Mucosa of stomach (tissue), 1 donor: ENCODE measurements around the gene CHERP.
"Not testable (repeated sequence)": the region's sequence is repeated elsewhere in the genome, so short reads cannot be mapped to it uniquely, and the experiment has no call there.

Experiments
- H3K27me3 ChIP-seq: one replicate; pipeline ENCODE4 v1.7.0; 2013; ENCODE audit warnings: mild to moderate bottlenecking, low read length; ENCODE audit not compliant: control insufficient read depth, insufficient read depth
- H3K36me3 ChIP-seq: one replicate; pipeline ENCODE4 v1.7.0; 2013; ENCODE audit warnings: low read length; ENCODE audit not compliant: control insufficient read depth, insufficient read depth
- H3K4me1 ChIP-seq: one replicate; pipeline ENCODE4 v1.7.0; 2013; ENCODE audit warnings: mild to moderate bottlenecking, low read length; ENCODE audit not compliant: control insufficient read depth, insufficient read depth
- H3K4me3 ChIP-seq: one replicate; pipeline ENCODE4 v1.7.0; 2013; ENCODE audit warnings: low read length
- H3K9ac ChIP-seq: one replicate; pipeline ENCODE4 v1.7.0; 2013; ENCODE audit warnings: mild to moderate bottlenecking, low read length, moderate library complexity
- H3K9me3 ChIP-seq: one replicate; pipeline ENCODE4 v1.7.0; 2013; ENCODE audit warnings: mild to moderate bottlenecking, low read length, moderate library complexity; ENCODE audit not compliant: control insufficient read depth
- donor health status: Pancreatic carcinoma.

Gene CHERP

DNA sequence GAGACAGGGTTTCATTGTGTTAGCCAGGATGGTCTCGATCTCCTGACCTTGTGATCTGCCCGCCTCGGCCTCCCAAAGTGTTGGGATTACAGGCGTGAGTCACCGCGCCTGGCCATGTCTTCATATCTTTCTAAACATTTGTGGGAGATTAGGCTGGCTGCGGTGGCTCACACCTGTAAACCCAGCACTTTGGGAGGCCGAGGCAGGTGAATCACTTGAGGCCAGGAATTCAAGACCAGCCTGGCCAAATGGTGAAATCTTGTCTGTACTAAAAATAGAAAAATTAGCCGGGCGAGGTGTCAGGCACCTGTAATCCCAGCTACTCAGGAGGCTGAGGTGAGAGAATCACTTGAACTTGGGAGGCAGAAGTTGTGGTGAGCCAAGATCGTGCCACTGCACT, 36.1 kb downstream of the CHERP start:
- H3K27me3 ChIP-seq, H3K9me3 ChIP-seq, H3K4me3 ChIP-seq, H3K36me3 ChIP-seq, H3K9ac ChIP-seq, H3K4me1 ChIP-seq: not testable (repeated sequence)

DNA sequence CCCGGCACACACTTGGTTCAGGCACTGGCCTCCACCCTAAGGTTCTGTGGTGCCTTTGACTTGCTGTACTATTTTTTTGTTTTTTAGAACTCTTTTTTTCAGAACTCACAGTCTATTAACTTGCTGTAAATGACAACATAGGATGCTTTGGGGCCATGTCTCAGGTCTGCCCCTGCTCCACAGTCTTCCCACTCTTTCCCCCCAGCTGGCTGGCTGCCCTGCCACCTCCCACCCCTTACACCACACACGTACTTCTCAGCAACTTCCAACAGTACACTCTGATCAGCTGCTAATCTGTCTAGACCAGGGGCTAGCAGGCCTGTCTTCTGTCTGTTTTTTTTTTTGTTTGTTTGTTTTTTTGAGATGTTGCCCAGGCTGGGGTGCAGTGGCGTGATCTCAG, 38.0 kb downstream of the CHERP start:
- H3K4me3 ChIP-seq, result no peak overlapping the region
- no peaks in the 10 kb centered on the region for H3K27me3 ChIP-seq
- H3K9ac ChIP-seq, result no peak overlapping the region
- H3K36me3 ChIP-seq, result no peaks in the 10 kb centered on the region
- no peaks in the 10 kb centered on the region for H3K4me1 ChIP-seq
- H3K9me3 ChIP-seq, result no peaks in the 10 kb centered on the region

DNA sequence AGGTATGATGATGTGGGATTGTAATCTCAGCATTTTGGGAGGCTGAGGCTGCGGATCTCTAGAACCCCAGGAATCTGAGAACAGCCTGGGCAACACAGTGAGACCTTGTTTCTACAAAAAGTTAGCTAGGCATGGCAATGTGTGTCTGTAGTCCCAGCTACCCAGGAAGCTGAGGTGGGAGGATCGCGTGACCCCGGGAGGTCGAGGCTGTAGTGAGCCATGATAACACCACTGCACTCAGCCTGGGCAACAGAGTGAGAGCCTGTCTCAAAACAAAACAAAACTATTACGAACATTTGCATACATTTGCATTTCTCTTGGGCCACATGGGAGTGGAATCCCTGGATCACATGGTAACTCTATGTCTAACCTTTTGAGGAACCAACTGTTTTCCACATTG, 44.4 kb downstream of the CHERP start:
- no peaks in the 10 kb centered on the region for H3K9me3 ChIP-seq
- H3K27me3 ChIP-seq, result no peaks in the 10 kb centered on the region
- H3K36me3 ChIP-seq, result no peaks in the 10 kb centered on the region
- no peak overlapping the region for H3K9ac ChIP-seq
- no peak overlapping the region for H3K4me3 ChIP-seq
- H3K4me1 ChIP-seq, result peaks cover 13% of the 10 kb centered on the region

DNA sequence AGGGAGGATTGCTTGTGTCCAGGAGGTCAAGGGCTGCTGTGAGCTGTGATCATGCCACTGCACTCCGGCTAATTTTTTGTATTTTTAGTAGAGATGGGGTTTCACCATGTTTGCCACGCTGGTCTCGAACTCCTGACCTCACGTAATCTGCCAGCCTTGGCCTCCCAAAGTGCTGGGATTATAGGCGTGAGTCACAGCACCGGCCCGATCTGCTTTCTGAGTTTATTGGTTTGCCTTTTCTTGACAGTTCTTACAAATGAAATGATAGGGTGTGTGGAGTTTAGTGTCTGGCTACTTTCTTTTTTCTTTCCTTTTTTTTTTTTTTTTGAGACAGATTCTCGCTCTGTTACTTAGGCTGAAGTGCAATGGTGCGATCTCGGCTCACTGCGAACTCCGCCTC, 45.2 kb downstream of the CHERP start:
- Histone ChIP-seq H3K4me1 (peaks cover 13% of the 10 kb centered on the region), H3K9me3 (no peaks in the 10 kb centered on the region), H3K4me3 (no peak overlapping the region), H3K36me3 (no peaks in the 10 kb centered on the region), H3K27me3 (no peaks in the 10 kb centered on the region), H3K9ac (no peak overlapping the region)

DNA sequence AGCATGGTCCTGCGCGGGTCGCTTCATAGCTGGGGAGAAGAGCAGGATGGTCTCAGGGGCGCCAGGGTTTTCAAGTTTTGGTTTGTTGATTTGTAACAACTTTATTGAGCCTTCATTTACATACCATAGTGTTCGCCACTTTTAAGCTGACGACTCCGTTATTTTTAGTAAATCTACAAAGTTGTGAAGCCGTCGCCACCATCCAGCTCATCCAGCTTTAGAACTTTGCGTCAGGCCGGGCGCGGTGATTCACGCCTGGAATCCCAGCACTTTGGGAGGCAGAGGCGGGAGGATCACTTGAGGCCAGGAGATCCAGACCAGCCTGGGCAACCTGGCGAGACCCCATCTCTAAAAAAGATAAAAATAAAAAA, 45.6 kb downstream of the CHERP start:
- peaks cover 13% of the 10 kb centered on the region for H3K4me1 ChIP-seq
- peak overlapping the region; percentile 48 for H3K9ac ChIP-seq

DNA sequence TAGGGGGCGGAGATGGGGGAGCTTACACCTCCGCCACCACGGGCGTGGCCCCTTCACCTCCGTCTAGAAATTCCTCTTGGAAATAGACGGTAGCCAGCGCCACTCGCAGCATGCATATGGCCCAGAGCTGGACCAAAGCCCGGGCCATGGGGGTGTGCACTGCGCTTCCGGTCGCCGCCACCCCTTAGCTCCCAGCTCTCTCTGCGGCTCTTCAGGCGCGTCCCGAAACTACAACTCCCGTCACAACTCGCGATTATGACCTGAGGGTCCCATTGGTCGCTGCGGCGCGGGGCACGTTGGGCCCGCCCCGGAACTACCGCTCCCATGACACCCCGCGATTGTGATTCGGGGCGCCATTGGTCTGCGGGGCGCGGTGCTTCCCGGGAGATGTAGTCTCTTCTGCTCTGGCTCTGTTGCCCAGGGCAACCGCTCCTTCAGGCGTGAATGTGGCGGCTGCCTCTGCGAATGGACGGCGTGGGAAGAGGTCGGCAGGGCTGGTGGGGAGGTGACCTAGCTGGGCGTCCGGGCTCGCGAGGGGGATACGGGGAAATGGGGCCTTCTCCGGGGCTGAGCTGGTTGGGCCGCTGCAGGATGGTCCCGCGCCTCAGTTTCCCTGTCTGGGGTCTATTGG, 46.1 kb downstream of the CHERP start, which contains the start of the genes C19orf44 and CALR3:
Gene C19orf44, plus strand, starts transcription at position 413 of the 631 bp plus-strand sequence. CDS start 4,399 bp downstream, outside the sequence.
Gene CALR3, minus strand, starts transcription at position 186 of the 631 bp plus-strand sequence. Its CDS starts 38 bp downstream, at position 148.
- H3K36me3 ChIP-seq, result no peaks in the 10 kb centered on the region
- no peaks in the 10 kb centered on the region for H3K9me3 ChIP-seq
- H3K9ac ChIP-seq, result peak within 1 kb of the TSS; percentile 78
- no peaks in the 10 kb centered on the region for H3K27me3 ChIP-seq
- H3K4me1 ChIP-seq, result peaks cover 13% of the 10 kb centered on the region
- H3K4me3 ChIP-seq, result peak within 1 kb of the TSS; percentile 53

More for the DNA sequence above, 45.6 kb downstream of the CHERP start:
- no peaks in the 10 kb centered on the region for H3K36me3 ChIP-seq
- H3K4me3 ChIP-seq, result peak overlapping the region; percentile 53
- no peaks in the 10 kb centered on the region for H3K9me3 ChIP-seq
- no peaks in the 10 kb centered on the region for H3K27me3 ChIP-seq

DNA sequence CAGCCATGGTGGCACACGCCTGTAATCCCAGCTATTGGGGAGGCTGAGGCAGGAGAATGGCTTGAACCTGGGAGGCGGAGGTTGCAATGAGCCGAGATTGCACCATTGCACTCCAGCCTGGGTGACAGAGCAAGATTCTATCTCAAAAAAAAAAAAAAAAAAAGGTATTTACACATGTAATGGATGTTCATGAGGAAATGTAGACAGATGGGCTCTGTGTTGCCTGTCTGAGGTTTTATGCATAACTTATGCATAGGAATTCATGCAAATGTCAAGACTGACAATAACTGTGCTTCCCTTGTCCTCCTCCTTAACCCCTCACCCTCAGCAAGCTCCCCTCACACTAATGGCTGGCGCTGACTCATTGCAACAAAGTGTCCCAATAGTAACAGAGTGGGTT, 55.8 kb downstream of the CHERP start:
- not testable (repeated sequence) for H3K9me3 ChIP-seq, H3K27me3 ChIP-seq, H3K9ac ChIP-seq, H3K36me3 ChIP-seq, H3K4me3 ChIP-seq, H3K4me1 ChIP-seq

DNA sequence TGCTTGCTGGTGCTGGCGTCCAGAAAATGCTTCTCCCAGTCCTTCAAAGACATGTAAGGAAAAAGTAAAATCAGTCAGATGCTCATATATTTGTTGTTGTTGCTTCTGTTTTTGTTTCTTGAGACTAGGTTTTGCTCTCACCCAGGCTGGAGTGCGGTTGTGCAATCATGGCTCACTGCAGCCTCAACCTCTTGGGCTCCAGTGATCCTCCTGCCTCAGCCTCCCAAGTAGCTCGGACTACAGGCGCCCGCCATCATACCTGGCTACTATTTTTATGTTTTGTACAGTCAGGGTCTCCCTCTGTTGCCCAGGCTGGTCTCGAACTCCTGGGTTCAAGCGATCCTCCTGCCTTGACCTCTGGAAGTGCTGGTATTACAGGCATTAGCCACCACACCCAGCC, 59.5 kb downstream of the CHERP start:
- H3K4me3 ChIP-seq, result no peak overlapping the region
- no peaks in the 10 kb centered on the region for H3K36me3 ChIP-seq
- no peak overlapping the region for H3K9ac ChIP-seq
- no peaks in the 10 kb centered on the region for H3K27me3 ChIP-seq
- H3K9me3 ChIP-seq, result no peaks in the 10 kb centered on the region
- H3K4me1 ChIP-seq, result no peaks in the 10 kb centered on the region

DNA sequence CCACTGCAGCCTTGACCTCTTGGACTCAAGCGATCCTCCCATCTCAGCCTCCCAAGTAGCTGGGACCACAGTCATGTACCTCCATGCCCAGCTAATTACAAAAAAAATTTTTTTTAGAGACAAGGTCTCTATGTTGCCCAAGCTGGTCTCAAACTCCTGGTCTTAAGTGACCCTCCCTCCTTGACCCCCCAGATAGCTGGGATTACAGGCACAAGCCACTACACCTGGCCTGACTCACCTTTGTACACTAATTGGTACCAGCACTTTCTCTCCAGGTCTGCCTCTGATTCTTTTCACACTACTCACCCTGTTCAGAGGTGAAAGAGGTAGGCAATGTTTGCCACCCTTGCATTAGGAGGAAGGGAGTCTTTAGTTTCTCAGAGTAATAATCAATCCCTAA, 64.9 kb downstream of the CHERP start:
- H3K9me3 ChIP-seq, result no peaks in the 10 kb centered on the region
- H3K27me3 ChIP-seq, result no peaks in the 10 kb centered on the region
- no peaks in the 10 kb centered on the region for H3K4me1 ChIP-seq
- H3K9ac ChIP-seq, result no peak overlapping the region
- H3K36me3 ChIP-seq, result no peaks in the 10 kb centered on the region
- H3K4me3 ChIP-seq, result no peak overlapping the region

DNA sequence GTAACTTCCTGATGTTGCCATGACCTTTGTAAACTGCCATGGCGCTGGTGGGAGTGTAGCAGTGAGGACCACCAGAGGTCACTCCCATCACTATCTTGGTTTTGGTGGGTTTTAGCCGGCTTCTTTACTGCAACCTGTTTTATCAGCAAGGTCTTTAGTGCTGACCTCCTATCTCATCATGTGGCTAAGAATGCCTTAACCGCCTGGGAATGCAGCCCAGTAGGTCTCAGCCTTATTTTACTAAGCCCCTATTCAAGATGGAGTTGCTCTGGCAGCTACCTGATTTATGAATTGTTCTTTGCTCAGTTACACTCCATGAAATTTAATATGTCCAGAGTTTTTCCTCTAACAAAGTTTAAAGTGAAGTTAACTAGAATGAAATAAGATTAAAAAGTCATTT, 65.8 kb downstream of the CHERP start:
- no peaks in the 10 kb centered on the region for H3K9me3 ChIP-seq
- no peaks in the 10 kb centered on the region for H3K27me3 ChIP-seq
- H3K4me1 ChIP-seq, result no peaks in the 10 kb centered on the region
- no peaks in the 10 kb centered on the region for H3K36me3 ChIP-seq
- no peak overlapping the region for H3K4me3 ChIP-seq
- no peak overlapping the region for H3K9ac ChIP-seq

DNA sequence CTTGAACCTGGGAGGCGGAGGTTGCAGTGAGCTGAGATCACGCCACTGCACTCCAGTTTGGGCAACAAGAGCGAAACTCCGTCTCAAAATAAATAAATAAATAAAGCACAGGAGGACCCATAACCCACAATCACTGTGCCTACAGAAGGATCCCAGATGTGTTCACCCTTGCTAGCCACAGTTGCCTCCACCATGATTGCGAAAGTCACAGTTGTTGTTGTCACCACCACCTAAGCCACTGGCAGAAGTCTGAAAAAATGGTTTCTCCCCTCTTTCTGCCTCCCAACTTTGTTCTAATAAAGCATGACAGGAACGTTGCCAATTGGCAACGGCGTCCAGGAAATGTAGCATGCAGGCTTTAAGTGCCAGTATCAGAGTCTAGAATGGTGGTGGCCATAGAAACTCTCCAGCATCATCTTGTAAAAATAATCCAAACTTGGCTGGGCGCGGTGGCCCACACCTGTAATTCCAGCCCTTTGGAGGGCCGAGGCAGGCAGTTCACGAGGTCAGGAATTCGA, 68.3 kb downstream of the CHERP start:
- H3K4me1 ChIP-seq, result peaks cover 18% of the 10 kb centered on the region
- H3K9ac ChIP-seq, result no peak overlapping the region
- H3K36me3 ChIP-seq, result no peaks in the 10 kb centered on the region
- H3K27me3 ChIP-seq, result no peaks in the 10 kb centered on the region
- H3K4me3 ChIP-seq, result no peak overlapping the region
- H3K9me3 ChIP-seq, result no peaks in the 10 kb centered on the region

DNA sequence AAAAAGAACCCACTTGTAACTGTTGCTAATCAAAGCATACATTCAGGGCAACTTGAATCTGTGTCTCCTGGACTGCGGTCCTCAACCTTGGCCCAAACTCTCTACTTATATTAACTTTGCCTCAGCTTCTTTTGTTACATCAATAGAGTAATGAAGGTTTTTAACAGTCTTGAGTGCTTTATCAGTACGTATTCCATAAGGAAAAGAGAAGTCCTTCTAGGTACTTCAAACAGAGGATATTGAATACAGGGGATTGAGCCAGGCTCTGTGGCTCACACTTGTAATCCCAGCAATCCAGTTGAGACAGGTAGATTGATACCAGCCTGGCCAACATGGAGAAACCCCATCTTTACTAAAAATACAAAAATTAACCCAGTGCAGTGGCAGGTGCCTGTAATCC, 69.2 kb downstream of the CHERP start:
- Histone ChIP-seq H3K9me3 (no peaks in the 10 kb centered on the region), H3K27me3 (no peaks in the 10 kb centered on the region), H3K4me1 (peaks cover 18% of the 10 kb centered on the region), H3K9ac (no peak overlapping the region), H3K4me3 (no peak overlapping the region), H3K36me3 (no peaks in the 10 kb centered on the region)

DNA sequence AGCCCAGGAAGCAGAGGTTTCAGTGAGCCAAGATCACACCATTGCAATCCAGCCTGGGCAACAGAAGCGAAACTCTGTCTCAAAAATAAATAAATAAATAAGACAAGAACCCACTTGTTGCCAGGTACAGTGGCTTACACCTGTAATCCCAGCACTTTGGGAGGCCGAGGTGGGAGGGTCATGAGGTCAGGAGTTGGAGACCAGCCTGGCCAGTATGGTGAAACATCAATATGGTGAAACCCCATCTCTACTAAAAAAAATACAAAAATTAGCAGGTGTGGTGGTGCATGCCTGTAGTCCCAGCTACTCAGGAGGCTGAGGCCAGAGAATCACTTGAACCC, 69.7 kb downstream of the CHERP start:
- Histone ChIP-seq H3K4me1 (peaks cover 18% of the 10 kb centered on the region), H3K9ac (peak overlapping the region; percentile 75)
- not testable (repeated sequence) for H3K27me3 ChIP-seq, H3K36me3 ChIP-seq, H3K9me3 ChIP-seq, H3K4me3 ChIP-seq
